SK-N-SH treated with all-trans-retinoic acid at 6 μM for 48 hours (cell line): Measurements from ENCODE around the gene MAP1B.

Experiments
- ATAC-seq: fragments of 200-7000 bp; cut with Tn5 transposase; 3 replicates; pipeline ENCODE4 v1.9.1; 2020; ENCODE audit warnings: mild to moderate bottlenecking, moderate library complexity
- BACH2 ChIP-seq: fragments of 250-450 bp; sonication (Bioruptor Pico); IDR thresholded peaks from 2 replicates; pipeline ENCODE4 v1.9.0; 2021; ENCODE audit warnings: mild to moderate bottlenecking, borderline replicate concordance
- CREB5 ChIP-seq: fragments of 250-450 bp; sonication (Bioruptor Pico); IDR thresholded peaks from 2 replicates; pipeline ENCODE4 v1.5.1; 2020; ENCODE audit warnings: low read depth, mild to moderate bottlenecking, moderate library complexity
- CSRNP3 ChIP-seq: fragments of 250-450 bp; sonication (Bioruptor Pico); IDR thresholded peaks from 2 replicates; pipeline ENCODE4 v1.5.1; 2021; ENCODE audit warnings: mild to moderate bottlenecking, moderate library complexity
- GLIS3 ChIP-seq: fragments of 250-450 bp; sonication (Bioruptor Pico); IDR thresholded peaks from 2 replicates; pipeline ENCODE4 v1.5.0; 2020; ENCODE audit warnings: mild to moderate bottlenecking, moderate library complexity
- OSR1 ChIP-seq: fragments of 250-450 bp; sonication (Bioruptor Pico); IDR thresholded peaks from 2 replicates; pipeline ENCODE4 v1.8.0; 2022; ENCODE audit warnings: moderate library complexity, mild to moderate bottlenecking, inconsistent platforms
- PATZ1 ChIP-seq: fragments of 250-450 bp; sonication (Bioruptor Pico); IDR thresholded peaks from 2 replicates; pipeline ENCODE4 v1.8.0; 2020; ENCODE audit warnings: mild to moderate bottlenecking, moderate library complexity, borderline replicate concordance
- POU6F1 ChIP-seq: fragments of 250-450 bp; sonication (Bioruptor Pico); IDR thresholded peaks from 2 replicates; pipeline ENCODE4 v1.8.0; 2021; ENCODE audit warnings: low read depth, mild to moderate bottlenecking, moderate library complexity, borderline replicate concordance
- RARB ChIP-seq: fragments of 250-450 bp; sonication (Bioruptor Pico); IDR thresholded peaks from 2 replicates; pipeline ENCODE4 v1.8.0; 2021; ENCODE audit warnings: mild to moderate bottlenecking, moderate library complexity
- SNAI2 ChIP-seq: fragments of 250-450 bp; sonication (Bioruptor Pico); IDR thresholded peaks from 2 replicates; pipeline ENCODE4 v1.5.0; 2020; ENCODE audit warnings: mild to moderate bottlenecking, moderate library complexity
- TCF4 ChIP-seq: fragments of 250-450 bp; sonication (Bioruptor Pico); IDR thresholded peaks from 2 replicates; pipeline ENCODE4 v1.8.0; 2021; ENCODE audit warnings: mild to moderate bottlenecking, moderate library complexity, borderline replicate concordance
- TOX ChIP-seq: fragments of 250-450 bp; sonication (Bioruptor Pico); IDR thresholded peaks from 2 replicates; pipeline ENCODE4 v1.8.0; 2021; ENCODE audit warnings: mild to moderate bottlenecking, moderate library complexity, borderline replicate concordance
- TSHZ2 ChIP-seq: fragments of 250-450 bp; sonication (Bioruptor Pico); IDR thresholded peaks from 2 replicates; pipeline ENCODE4 v1.5.0; 2020; ENCODE audit warnings: mild to moderate bottlenecking, moderate library complexity
- ZFP3 ChIP-seq: fragments of 250-450 bp; sonication (Bioruptor Pico); IDR thresholded peaks from 2 replicates; pipeline ENCODE4 v1.5.0; 2020; ENCODE audit warnings: mild to moderate bottlenecking, moderate library complexity
- ZNF565 ChIP-seq: fragments of 450-650 bp; formaldehyde crosslinking; conservative IDR thresholded peaks from 2 replicates; pipeline ENCODE4 v1.5.0; 2020; ENCODE audit warnings: low read depth, mild to moderate bottlenecking, moderate library complexity
- ZNF70 ChIP-seq: fragments of 450-650 bp; formaldehyde crosslinking; IDR thresholded peaks from 2 replicates; pipeline ENCODE4 v1.5.0; 2020; ENCODE audit warnings: mild to moderate bottlenecking, moderate library complexity

MAP1B gene

GRCh38 chr5:72177538-72177937, 70.3 kb downstream of the MAP1B start:
- ATAC-seq: no peak
- TF ChIP-seq ZNF70 (CRISPR knock-in tag): no peak
- TF ChIP-seq OSR1 (CRISPR knock-in tag): no peak
- TF ChIP-seq, all 23 proteins: peak for 0

GRCh38 chr5:72179028-72179815, 71.9 kb downstream of the MAP1B start:
- peak; percentile 88; the same call in 1 of the 2 replicates for TF ChIP-seq PATZ1 (CRISPR knock-in tag)
- no peak for TF ChIP-seq CSRNP3 (CRISPR knock-in tag)
- no peak for TF ChIP-seq RARB (CRISPR knock-in tag)
- no peak for TF ChIP-seq BACH2
- TF ChIP-seq ZNF70 (CRISPR knock-in tag): no peak
- no peak for TF ChIP-seq SNAI2 (CRISPR knock-in tag)
- 0 out of 2 replicates have a peak, but pooled peaks have one; percentile 52 for TF ChIP-seq ZFP3 (CRISPR knock-in tag)
- no peak for TF ChIP-seq TSHZ2 (CRISPR knock-in tag)
- no peak for TF ChIP-seq ZNF565
- ATAC-seq: peak; percentile 82

GRCh38 chr5:72179816-72180440, 72.7 kb downstream of the MAP1B start:
- peak; percentile 4 for ATAC-seq
- no peak for TF ChIP-seq BACH2
- no peak for TF ChIP-seq POU6F1 (CRISPR knock-in tag)
- no peak for TF ChIP-seq CREB5 (CRISPR knock-in tag)
- TF ChIP-seq TCF4 (CRISPR knock-in tag): no peak
- no peak for TF ChIP-seq TOX (CRISPR knock-in tag)
- TF ChIP-seq GLIS3 (CRISPR knock-in tag): no peak

GRCh38 chr5:72180925-72181324, 73.7 kb downstream of the MAP1B start:
- no peak for TF ChIP-seq POU6F1 (CRISPR knock-in tag)
- TF ChIP-seq, all 23 proteins: peak for 0
- no peak for ATAC-seq
